C1 segment of cervical spinal cord (tissue), 14 donors: ENCODE results near the gene POLR3GL.
"Not testable (repeated sequence)": the region's sequence is repeated elsewhere in the genome, so short reads cannot be mapped to it uniquely, and the experiment has no call there.

Experiments
- DNase-seq, 14 donors: peaks; one replicate each; lab custom pipeline; 2025; lab: John Stamatoyannopoulos, UW

POLR3GL gene, protein sequence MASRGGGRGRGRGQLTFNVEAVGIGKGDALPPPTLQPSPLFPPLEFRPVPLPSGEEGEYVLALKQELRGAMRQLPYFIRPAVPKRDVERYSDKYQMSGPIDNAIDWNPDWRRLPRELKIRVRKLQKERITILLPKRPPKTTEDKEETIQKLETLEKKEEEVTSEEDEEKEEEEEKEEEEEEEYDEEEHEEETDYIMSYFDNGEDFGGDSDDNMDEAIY

DNA sequence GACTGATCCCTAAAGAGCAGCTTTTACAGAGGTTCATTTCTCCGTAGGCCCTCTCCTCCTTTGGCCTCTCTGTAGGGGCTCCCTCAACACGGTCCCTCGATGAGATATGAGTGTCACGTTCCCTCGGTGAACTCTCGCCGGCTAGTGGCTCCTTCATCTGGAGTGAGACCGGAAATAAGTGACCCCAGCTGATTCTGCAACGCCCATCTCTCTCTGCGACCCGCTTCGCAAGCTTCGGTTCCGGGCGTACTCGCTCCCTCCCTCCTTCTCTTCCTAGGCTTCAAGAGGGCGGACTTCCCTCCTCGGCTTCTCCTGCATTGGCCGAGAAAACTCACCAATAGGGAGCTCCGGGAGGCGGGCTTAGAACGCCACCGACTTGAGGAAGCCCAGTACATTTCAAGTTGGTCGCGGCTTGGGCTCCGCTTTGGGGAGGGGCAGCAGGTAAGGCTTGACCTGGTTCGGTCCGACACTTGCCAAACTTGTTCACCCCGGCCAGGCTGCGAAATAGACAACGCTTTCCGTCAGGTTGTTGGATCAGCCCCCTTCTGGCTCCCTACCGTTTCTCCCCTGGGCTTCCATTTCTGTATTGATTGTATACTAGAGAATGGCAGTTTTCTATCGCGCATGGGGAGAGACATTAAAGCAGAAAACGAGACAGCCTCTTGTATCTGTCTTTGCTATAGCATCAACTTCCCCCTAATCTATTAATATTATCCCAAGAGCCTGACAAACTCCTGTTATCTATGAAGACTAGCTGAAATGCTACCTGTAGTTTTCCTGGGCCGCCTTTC is at the start of gene POLR3GL, which contains the start of gene ANKRD34A:
TSS of gene POLR3GL (plus strand) at position 363 of the 791 bp plus-strand sequence. CDS start 10,176 bp downstream, outside the sequence.
TSS of gene ANKRD34A (minus strand) at position 248 of the 791 bp plus-strand sequence. CDS start 2,816 bp downstream, outside the sequence.
- peak; percentile 69 to 98 (median 89) for DNase-seq

DNA sequence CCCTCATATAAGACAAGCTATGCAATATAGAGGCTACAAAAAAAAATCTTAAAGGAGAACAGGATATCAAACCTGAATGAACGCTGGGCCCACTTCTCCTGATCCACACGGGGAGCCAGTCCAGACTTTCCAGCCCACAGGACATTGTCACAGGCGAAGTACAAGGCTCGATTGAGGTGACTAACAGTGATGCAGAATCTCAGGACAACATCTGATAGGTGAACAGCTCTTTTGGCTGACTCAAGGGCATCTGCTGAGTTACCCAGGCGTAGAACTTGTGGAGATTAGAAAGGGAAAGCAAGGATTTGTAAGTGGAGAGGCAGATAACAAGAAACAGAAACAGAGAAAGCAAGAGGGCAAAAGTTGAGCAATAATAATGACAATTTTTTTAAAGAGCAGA is 47.7 kb upstream of the POLR3GL start:
- no peak for DNase-seq

DNA sequence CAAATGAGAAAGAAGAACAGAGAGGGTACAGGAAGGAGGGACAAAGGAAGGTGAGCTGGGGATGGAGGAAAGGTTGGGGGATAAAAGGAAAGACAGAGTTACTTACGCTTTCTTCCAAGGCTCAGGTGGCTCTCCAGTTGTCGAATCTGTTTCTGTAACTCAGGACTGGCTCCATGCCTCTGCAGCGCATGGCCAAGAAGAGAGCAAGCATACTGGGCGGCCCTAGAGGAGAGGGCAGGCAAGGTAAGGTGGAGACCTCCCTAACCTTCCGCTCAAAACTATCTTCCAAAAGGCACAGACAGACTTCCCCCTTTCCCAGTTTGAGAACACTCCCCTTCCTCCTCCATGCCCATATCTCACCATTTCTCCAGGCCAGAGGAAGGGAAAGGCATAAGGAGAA is 46.9 kb upstream of the POLR3GL start:
- DNase-seq: no peak

DNA sequence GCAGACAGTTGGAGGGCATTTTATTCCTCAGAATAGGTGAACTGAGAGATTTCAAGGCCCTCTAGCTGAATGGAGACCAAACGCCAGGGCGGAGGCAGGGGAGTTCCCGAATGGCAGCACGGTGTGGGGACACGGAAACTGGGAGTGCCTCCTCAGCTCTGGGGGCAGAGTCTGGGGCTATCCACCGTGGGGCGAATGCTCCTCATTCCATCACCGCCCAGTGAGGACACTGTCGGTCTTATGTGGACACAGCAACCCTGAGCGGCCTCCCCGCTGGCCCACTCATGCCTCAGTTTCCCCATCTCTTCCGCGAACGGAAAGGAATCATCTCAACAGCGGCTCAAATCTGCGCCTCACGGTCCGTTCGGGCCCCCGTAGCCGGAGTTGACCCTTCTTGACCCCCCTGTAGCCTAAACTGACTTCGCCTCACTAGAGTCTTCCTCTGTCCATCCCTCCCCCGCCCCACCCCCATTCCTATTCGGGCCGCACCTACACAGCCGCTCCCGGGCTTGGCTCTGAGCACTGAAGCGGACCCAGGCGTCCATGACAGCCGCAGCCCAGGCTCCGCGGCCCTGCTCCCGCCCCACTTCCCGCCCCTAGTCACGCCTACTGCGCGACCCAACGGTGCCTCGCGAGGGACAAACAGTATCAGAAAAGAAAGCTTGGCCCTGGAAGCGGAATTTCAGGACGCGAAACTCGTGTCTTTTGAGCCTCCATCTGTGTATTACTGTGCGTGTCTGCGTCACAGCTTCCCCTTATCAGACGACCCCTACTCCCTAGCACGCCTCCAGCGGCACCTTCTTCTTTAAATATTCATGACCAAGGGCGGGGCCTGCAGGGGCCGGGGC is 46.1 kb upstream of the POLR3GL start, which contains the start of gene PEX11B:
TSS of gene PEX11B (minus strand) at position 574 of the 848 bp plus-strand sequence. CDS start at position 545, 29 bp downstream.
- DNase-seq: peak; percentile 81 to 97 (median 90)

DNA sequence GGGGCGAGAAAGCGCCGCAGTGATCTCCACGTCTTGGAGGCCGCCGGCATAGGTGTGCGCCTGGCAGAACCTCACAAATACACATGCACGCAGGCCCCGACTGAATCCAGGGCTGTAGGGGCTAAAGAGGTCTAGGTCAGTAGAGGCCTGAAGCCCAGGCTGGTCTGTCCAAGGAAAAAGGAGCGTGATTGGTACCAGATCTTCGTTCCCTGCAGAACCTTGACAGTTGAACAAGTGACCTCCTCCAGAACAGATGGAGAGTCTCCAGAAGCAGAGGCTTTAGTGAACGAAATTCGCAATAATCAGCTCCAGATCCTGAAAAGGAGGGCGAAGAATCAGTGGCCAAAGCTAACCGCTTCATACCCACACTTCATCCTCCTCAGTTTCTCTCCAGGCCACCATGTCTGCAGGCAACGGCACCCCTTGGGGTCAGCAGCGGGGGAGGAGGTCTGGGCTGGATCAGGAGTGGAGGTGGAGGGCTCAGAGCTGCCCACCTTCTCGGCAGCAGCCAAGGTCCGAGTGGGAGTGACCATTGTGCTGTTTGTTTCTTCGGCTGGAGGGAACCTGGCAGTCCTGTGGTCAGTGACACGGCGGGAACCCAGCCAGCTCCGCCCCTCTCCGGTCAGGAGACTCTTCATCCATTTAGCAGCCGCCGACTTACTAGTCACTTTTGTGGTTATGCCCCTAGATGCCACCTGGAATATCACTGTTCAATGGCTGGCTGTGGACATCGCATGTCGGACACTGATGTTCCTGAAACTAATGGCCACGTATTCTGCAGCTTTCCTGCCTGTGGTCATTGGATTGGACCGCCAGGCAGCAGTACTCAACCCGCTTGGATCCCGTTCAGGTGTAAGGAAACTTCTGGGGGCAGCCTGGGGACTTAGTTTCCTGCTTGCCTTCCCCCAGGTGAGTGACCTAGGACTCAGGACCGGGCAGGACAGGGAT is 45.2 kb upstream of the POLR3GL start:
- peak in 10 of 14 donors; percentile 12 to 67 (median 44) for DNase-seq

DNA sequence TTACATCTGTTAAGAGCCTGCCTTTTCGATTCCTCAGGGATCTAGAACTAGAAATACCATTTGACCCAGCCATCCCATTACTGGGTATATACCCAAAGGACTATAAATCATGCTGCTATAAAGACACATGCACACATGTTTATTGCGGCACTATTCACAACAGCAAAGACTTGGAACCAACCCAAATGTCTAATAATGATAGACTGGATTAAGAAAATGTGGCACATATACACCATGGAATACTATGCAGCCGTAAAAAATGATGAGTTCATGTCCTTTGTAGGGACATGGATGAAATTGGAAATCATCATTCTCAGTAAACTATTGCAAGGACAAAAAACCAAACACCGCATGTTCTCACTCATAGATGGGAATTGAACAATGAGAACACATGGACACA is 44.2 kb upstream of the POLR3GL start:
- not testable (repeated sequence) for DNase-seq

DNA sequence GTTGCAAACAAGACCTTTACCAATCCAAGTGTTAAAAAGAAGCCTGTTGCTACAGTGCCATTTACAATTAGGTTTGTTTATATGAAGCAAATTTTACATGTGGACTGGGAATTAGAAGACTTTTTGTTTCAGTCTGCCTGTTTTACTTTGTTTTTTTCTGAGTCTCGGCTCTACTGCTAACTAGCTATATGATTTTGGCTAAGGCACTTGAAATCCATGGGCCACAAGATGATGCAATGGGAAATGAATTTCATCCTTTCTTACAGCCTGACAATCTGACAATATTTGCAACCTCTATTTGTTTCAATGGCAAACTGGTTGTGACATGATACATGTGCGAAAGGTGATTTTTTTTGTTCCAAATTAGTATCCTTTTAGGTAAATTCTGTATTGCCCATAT is 42.2 kb upstream of the POLR3GL start:
- DNase-seq: no peak

DNA sequence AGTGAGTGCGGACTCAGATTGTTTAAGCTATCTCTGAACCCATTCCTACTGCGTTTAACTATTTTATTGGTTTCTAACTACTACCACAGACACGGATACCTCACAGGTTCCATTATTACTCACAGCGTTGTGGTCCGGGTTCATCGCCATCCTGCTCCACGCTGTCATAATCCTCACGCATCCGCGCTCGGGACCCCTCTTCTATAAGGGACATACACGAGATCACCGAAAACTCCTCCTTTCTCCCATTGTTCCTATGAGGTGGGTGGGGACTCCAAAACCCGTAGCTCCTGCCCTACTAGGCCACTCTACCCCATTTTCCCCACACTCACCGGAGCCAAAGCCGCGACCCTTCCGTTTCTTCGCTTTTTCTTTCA is 37.8 kb upstream of the POLR3GL start:
- no peak for DNase-seq

DNA sequence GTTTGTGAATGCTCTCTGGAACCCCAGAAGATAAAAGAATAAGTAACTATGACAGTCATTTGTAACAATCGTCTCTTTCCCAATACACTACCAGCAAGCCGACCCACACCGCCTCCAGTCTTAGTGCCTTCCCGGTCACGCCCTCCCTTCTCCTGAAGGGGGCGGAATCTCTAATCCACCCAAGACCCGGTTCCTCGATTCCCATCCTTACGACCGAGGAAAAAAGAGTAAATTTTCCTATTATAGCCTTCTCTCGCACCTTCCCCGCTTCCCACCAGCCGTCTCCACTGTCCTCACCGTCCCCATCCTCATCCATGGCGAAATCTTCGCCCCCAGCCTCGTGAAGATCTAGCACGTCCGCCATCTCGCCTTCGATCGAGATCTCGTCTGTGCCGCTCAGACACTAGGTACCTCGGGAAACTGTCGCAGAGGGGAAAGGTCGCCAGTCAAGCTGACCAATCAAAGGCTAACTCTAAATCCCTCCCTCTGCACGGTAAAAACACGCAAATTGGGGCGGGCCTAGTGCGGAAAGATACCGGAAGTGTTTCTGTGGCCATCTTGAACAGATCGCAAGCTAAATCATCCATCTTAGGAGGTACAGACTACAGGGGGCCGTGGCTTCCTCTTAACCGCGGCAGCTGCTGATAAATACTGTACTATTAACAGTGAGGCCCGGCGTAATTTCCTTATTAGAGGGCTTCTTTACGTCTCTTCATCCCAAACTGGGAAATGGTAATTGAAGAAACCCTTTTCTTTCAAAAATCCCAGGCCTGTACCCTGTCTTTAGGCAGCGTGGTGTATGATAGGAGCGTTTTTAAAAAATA is 37.2 kb upstream of the POLR3GL start, which contains the start of gene RBM8A:
TSS of gene RBM8A (minus strand) at position 422 of the 824 bp plus-strand sequence. CDS start at position 364, 58 bp downstream.
- peak; percentile 49 to 96 (median 90) for DNase-seq

DNA sequence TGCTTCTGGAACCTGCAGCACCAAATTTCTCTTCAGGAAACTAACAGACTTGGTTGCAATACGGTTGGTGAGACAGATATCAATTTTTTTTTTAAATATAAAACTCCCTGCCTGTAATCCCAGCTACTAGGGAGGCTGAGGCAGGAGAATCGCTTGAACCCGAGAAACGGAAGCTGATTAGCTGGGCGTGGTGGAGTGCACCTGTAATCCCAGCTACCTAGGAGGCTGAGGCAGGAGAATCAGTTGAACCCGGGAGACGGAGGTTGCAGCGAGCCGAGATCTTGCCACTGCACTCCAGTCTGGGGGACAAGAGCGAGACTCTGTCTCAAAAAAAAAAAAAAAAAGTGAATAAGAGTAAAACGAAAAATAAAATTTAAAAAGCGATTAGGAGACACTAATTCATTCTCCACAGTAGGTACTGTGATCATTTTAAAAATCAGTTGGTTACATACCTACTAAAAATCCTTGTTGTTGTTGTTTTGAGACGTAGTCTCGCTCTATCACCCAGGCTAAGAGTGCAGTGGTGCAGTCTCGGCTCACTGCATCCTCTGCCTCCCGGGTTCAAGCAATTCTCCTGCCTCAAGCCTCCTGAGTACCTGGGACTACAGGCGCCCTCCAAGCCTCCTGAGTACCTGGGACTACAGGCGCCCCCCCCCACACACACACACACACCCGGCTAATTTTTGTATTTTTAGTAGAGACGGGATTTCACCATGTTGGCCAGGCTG is 36.4 kb upstream of the POLR3GL start:
- peak in 2 of 14 donors; percentile 25 to 41 for DNase-seq

DNA sequence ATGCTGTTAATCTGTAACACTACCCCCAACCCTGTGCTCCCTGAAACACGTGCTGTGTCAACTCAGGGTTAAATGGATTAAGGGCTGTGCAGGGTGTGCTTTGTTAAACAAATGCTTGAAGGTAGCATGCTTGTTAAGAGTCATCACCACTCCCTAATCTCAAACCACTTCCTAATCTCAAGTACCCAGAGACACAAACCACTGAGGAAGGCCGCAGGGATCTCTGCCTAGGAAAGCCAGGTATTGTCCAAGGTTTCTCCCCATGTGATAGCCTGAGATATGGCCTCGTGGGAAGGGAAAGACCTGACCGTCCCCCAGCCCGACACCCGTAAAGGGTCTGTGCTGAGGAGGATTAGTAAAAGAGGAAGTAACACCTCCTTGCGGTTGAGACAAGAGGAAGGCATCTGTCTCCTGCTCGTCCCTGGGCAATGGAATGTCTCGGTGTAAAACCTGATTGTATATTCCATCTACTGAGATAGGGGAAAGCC is 31.9 kb upstream of the POLR3GL start:
- DNase-seq: not testable (repeated sequence)

DNA sequence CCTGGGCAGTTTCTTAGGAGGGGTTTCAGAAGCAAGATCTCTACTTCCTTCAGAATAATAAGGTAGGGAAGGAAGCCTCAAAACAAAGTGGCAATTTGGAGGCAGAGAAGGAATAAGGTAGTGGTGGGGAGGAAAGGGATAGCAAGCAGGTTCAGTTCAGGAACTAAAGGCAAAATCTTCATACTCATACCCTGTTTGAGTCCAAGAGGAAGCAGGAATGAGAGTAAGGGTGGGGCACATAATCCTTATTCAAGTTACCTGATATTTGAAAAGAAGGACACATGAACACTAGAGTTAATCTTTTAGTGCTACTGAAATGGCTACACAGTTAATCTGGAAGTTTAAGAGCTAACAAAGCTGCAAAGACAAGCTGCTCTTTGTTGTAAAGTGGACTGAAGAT is 28.8 kb upstream of the POLR3GL start:
- no peak for DNase-seq

DNA sequence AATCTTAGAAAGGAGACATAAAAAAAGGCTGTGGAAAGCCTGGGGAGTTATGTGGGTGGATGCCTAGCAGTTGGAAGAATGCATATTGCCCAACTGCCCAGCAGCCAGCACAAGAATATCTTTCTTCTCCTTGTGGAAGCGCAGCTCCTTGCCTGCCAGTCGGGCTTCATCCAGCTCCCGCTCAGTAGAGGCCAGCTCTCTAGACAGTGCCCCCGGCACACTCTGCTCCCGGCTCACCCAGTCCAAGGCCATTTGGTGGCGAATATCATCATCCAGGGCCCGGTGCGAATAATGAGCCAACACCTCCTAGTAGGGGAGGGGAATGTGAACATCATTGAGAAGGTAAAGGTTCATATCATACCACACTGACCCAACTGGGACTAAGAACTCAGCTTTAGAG is 28.2 kb upstream of the POLR3GL start:
- no peak for DNase-seq

DNA sequence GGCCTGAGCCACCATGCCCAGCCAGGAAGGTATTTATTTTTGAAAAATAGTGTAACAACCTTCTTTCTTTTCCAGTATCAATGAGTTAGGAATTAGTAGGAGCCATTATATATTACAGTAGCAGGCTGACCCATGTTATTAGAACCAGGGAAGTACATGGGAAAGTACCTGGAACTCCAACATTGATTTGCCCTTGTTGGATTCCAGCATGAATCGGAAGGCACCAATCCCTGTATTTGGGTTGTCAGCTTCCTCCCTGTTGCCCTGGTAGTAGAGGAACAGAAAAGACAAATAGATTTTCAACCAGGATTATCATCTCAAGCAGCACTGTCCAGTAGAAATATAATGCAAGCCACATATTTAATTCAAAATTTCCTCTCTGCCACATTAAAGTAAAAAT is 27.1 kb upstream of the POLR3GL start:
- no peak for DNase-seq

DNA sequence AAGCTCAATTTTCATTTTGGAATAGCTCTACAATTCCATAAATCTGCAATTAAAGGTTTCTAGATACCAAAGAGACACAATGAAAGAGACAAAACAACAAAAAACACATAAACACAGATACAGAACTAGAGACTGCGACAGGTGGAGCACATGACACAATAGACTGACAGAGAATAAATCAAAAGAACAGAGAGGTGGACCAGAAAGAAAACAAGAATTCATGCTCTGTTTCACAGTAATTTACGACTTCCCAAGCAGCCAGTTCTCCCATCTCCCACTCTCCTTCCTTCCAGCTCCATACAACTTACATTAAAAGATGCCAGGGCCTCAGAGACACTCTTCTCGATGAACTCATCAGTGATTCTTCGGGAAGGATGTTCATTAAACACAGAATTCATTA is 22.1 kb upstream of the POLR3GL start:
- DNase-seq: no peak

DNA sequence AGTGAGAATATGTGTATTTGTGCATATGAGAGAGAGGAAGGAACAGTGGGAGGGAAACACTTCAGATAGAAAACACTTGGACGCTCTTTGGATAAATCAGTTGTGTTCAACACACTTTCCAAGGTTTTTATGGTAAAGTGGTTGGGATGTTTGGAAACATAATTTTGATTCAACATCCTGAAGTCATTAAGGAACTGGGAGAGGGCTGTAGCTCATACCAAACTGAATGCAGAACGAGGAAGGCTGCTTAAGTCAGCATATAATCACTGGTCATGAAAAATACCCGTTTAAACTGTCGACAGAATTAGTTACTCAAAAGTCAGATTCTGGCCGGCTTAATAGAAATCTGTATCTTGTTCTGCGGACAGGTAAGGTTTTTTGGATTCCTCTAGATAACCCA is 21.6 kb upstream of the POLR3GL start:
- no peak for DNase-seq

DNA sequence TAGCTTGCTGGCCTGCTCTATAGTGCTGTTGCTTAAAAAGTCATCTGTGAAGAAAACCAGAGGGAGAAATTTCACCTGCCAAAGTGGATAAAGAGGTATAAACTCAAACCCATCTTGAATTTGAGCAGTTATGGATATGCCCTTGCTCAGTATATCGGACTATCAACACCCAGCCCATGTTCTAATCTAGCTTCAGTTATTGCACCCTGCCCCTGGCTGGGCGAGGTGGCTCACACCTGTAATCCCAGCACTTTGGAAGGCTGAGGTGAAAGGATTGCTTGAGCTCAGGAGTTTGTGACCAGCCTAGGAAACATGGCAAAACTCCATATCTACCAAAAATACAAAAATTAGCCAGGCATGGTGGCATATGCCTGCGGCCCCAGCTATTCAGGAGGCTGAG is 20.0 kb upstream of the POLR3GL start:
- DNase-seq: no peak

DNA sequence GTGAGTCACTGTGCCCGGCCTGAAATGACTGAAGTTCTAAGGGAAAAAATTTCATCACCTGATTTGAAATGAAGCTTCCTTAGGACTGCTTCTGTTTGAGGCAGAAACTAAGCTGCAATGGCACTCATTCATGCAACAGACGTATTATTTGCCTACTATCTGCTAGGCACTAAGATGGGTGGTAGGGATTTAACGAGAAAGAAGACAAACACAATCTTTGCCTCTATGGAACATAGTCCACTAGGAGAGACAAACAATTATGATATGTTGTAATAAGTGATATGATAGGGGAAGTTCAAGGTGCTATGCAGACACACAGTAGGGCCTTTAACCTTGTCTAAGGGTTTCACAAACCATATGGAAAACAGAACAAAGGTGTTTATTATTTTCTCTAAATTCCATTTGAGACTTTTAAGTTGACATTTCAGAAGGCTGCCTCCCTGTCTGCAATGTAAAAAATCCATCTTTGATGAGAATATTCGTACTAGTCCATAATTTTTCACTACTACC is 18.0 kb upstream of the POLR3GL start:
- DNase-seq: no peak

DNA sequence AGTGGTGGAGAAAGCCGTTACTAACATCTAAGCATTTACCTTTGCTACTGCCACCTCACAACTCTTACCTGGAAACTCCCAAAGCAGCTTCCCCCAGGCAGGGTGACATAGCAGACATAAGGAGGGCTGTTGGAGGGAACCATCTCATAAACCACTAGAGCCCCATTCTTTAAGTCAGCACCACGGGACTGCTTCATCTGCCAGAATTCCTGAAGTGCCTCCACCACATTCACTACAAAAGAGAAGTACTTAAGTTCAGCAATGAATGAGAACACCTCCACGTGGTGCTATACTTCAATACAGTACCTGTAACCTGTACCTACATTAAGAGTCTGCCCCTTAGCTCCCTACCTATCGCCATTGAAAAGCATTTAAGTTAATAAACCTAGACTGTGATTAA is 16.9 kb upstream of the POLR3GL start:
- DNase-seq: no peak
